Measurements from ENCODE around the gene GRB2. TPM values are rescaled to one million over a fixed set of nuclear protein-coding genes. Genes with fewer than 3 reads are reported as not detected.

GRB2 gene
- total and polyA plus RNA-seq, 4 donors: 36.6 to 106 (median 67.5) TPM

GRCh38 chr17:75428543-75429469 lies 23.3 kb upstream of the GRB2 start:
- 35 to 38% methylated on average over 17 of the region's 17 CpGs for WGBS, 2 donors
- Histone ChIP-seq H3K27ac (ENCODE audit: low read depth in 1 of 2, low read length in 2 of 2) (peak overlapping the region in 1 of 2 donors; percentile 97), H3K4me3 (ENCODE audit: low read length in 2 of 2) (no peak overlapping the region), H3K9me3 (ENCODE audit: control insufficient read depth, low read length) (no peaks in the 10 kb centered on the region), H3K36me3 (ENCODE audit: control insufficient read depth in 1 of 2, insufficient read depth in 2 of 2, low read length in 1 of 2) (no peaks in the 10 kb centered on the region), H3K4me1 (ENCODE audit: control insufficient read depth in 1 of 2, insufficient read depth in 2 of 2, low read length in 2 of 2) (peaks cover 2 to 3% of the 10 kb centered on the region in 2 donors), H3K27me3 (ENCODE audit: control insufficient read depth in 1 of 2, insufficient read depth in 2 of 2, low read length in 1 of 2) (no peaks in the 10 kb centered on the region)
- DNase-seq (no peak), ATAC-seq (ENCODE audit: low FRiP score) (peak; percentile 75)
- intact Hi-C loops (cut with DNase I): loop anchor here (5.0 to 10.0 kb wide), 3 partner anchors 46 to 318 kb away; partner anchors contain the start of gene MYO15B (in 1 of the 2)

- 61 to 79% methylated on average over 5 of the region's 5 CpGs for WGBS, 2 donors
- DNase-seq (no peak), ATAC-seq (ENCODE audit: low FRiP score) (no peak)
- H3K27ac ChIP-seq (ENCODE audit: low read depth in 1 of 2, low read length in 2 of 2): no peak overlapping the region
- no peaks in the 10 kb centered on the region for H3K4me1 ChIP-seq (ENCODE audit: control insufficient read depth in 1 of 2, insufficient read depth in 2 of 2, low read length in 2 of 2)
- H3K36me3 ChIP-seq (ENCODE audit: control insufficient read depth in 1 of 2, insufficient read depth in 2 of 2, low read length in 1 of 2): no peaks in the 10 kb centered on the region
- no peak overlapping the region for H3K4me3 ChIP-seq (ENCODE audit: low read length in 2 of 2)
- no peaks in the 10 kb centered on the region for H3K27me3 ChIP-seq (ENCODE audit: control insufficient read depth in 1 of 2, insufficient read depth in 2 of 2, low read length in 1 of 2)
- intact Hi-C loops (cut with DNase I): no loop called here
- no peaks in the 10 kb centered on the region for H3K9me3 ChIP-seq (ENCODE audit: control insufficient read depth, low read length)
Observed at GRCh38 chr17:75418531-75418930, 13.1 kb upstream of the GRB2 start.

GRCh38 chr17:75417054-75417580 lies 11.6 kb upstream of the GRB2 start:
- WGBS, 2 donors: 9 to 12% methylated on average over 9 of the region's 9 CpGs
- Histone ChIP-seq H3K27me3 (ENCODE audit: control insufficient read depth in 1 of 2, insufficient read depth in 2 of 2, low read length in 1 of 2) (no peaks in the 10 kb centered on the region), H3K9me3 (ENCODE audit: control insufficient read depth, low read length) (no peaks in the 10 kb centered on the region), H3K4me3 (ENCODE audit: low read length in 2 of 2) (no peak overlapping the region), H3K4me1 (ENCODE audit: control insufficient read depth in 1 of 2, insufficient read depth in 2 of 2, low read length in 2 of 2) (no peaks in the 10 kb centered on the region), H3K36me3 (ENCODE audit: control insufficient read depth in 1 of 2, insufficient read depth in 2 of 2, low read length in 1 of 2) (no peaks in the 10 kb centered on the region), H3K27ac (ENCODE audit: low read depth in 1 of 2, low read length in 2 of 2) (peak overlapping the region in 1 of 2 donors; percentile 24)
- intact Hi-C loops (cut with DNase I): no loop called here
- ATAC-seq (ENCODE audit: low FRiP score): no peak
- DNase-seq: no peak

- Histone ChIP-seq H3K9me3 (ENCODE audit: control insufficient read depth, low read length) (no peaks in the 10 kb centered on the region), H3K27me3 (ENCODE audit: control insufficient read depth in 1 of 2, insufficient read depth in 2 of 2, low read length in 1 of 2) (no peaks in the 10 kb centered on the region), H3K4me1 (ENCODE audit: control insufficient read depth in 1 of 2, insufficient read depth in 2 of 2, low read length in 2 of 2) (no peaks in the 10 kb centered on the region), H3K36me3 (ENCODE audit: control insufficient read depth in 1 of 2, insufficient read depth in 2 of 2, low read length in 1 of 2) (no peaks in the 10 kb centered on the region), H3K4me3 (ENCODE audit: low read length in 2 of 2) (no peak overlapping the region), H3K27ac (ENCODE audit: low read depth in 1 of 2, low read length in 2 of 2) (no peak overlapping the region)
- DNase-seq: no peak
- intact Hi-C loops (cut with DNase I): no loop called here
- WGBS, 2 donors: 87 to 90% methylated on average over 9 of the region's 9 CpGs
- ATAC-seq (ENCODE audit: low FRiP score): no peak
Observed at GRCh38 chr17:75416006-75416405, 10.5 kb upstream of the GRB2 start.

- DNase-seq (no peak), ATAC-seq (ENCODE audit: low FRiP score) (no peak)
- Histone ChIP-seq H3K9me3 (ENCODE audit: control insufficient read depth, low read length) (no peaks in the 10 kb centered on the region), H3K36me3 (ENCODE audit: control insufficient read depth in 1 of 2, insufficient read depth in 2 of 2, low read length in 1 of 2) (no peaks in the 10 kb centered on the region), H3K27me3 (ENCODE audit: control insufficient read depth in 1 of 2, insufficient read depth in 2 of 2, low read length in 1 of 2) (no peaks in the 10 kb centered on the region), H3K27ac (ENCODE audit: low read depth in 1 of 2, low read length in 2 of 2) (no peak overlapping the region), H3K4me3 (ENCODE audit: low read length in 2 of 2) (no peak overlapping the region), H3K4me1 (ENCODE audit: control insufficient read depth in 1 of 2, insufficient read depth in 2 of 2, low read length in 2 of 2) (no peaks in the 10 kb centered on the region)
- 79 to 86% methylated on average over 1 of the region's 1 CpG for WGBS, 2 donors
- intact Hi-C loops (cut with DNase I): loop anchor here in 1 of 2 donors (5.0 kb wide), 1 partner anchor 142 kb away; the partner anchor contains the start of gene MIF4GD
Observed at GRCh38 chr17:75414488-75414887, 9.0 kb upstream of the GRB2 start.

- Histone ChIP-seq H3K4me3 (ENCODE audit: low read length in 2 of 2) (peak overlapping the region in 1 of 2 donors; percentile 15), H3K27me3 (ENCODE audit: control insufficient read depth in 1 of 2, insufficient read depth in 2 of 2, low read length in 1 of 2) (no peaks in the 10 kb centered on the region), H3K4me1 (ENCODE audit: control insufficient read depth in 1 of 2, insufficient read depth in 2 of 2, low read length in 2 of 2) (no peaks in the 10 kb centered on the region), H3K27ac (ENCODE audit: low read depth in 1 of 2, low read length in 2 of 2) (no peak overlapping the region), H3K36me3 (ENCODE audit: control insufficient read depth in 1 of 2, insufficient read depth in 2 of 2, low read length in 1 of 2) (no peaks in the 10 kb centered on the region), H3K9me3 (ENCODE audit: control insufficient read depth, low read length) (no peaks in the 10 kb centered on the region)
- intact Hi-C loops (cut with DNase I): loop anchor here (2.0 to 5.0 kb wide), 2 partner anchors 90 to 140 kb away; partner anchors contain the start of gene MIF4GD (in 1 of the 2)
- WGBS, 2 donors: 1% methylated on average over 8 of the region's 8 CpGs
- ATAC-seq (ENCODE audit: low FRiP score) (peak; percentile 78), DNase-seq (peak in 1 of 2 donors; percentile 64)
Observed at GRCh38 chr17:75412455-75413317, 7.2 kb upstream of the GRB2 start.

GRCh38 chr17:75411328-75412067 lies 6.0 kb upstream of the GRB2 start:
- Histone ChIP-seq H3K27me3 (ENCODE audit: control insufficient read depth in 1 of 2, insufficient read depth in 2 of 2, low read length in 1 of 2) (no peaks in the 10 kb centered on the region), H3K36me3 (ENCODE audit: control insufficient read depth in 1 of 2, insufficient read depth in 2 of 2, low read length in 1 of 2) (no peaks in the 10 kb centered on the region), H3K9me3 (ENCODE audit: control insufficient read depth, low read length) (no peaks in the 10 kb centered on the region), H3K4me1 (ENCODE audit: control insufficient read depth in 1 of 2, insufficient read depth in 2 of 2, low read length in 2 of 2) (no peaks in the 10 kb centered on the region), H3K27ac (ENCODE audit: low read depth in 1 of 2, low read length in 2 of 2) (no peak overlapping the region), H3K4me3 (ENCODE audit: low read length in 2 of 2) (no peak overlapping the region)
- WGBS, 2 donors: 72 to 73% methylated on average over 5 of the region's 5 CpGs
- intact Hi-C loops (cut with DNase I): loop anchor here (2.0 to 5.0 kb wide), 2 partner anchors 89 to 139 kb away; partner anchors contain the start of gene MIF4GD (in 1 of the 2)
- no peak for DNase-seq
- no peak for ATAC-seq (ENCODE audit: low FRiP score)

GRCh38 chr17:75410141-75410540 lies 4.7 kb upstream of the GRB2 start:
- Histone ChIP-seq H3K27me3 (ENCODE audit: control insufficient read depth in 1 of 2, insufficient read depth in 2 of 2, low read length in 1 of 2) (no peaks in the 10 kb centered on the region), H3K4me3 (ENCODE audit: low read length in 2 of 2) (no peak overlapping the region), H3K4me1 (ENCODE audit: control insufficient read depth in 1 of 2, insufficient read depth in 2 of 2, low read length in 2 of 2) (peaks cover 0 to 3% of the 10 kb centered on the region in 2 donors), H3K27ac (ENCODE audit: low read depth in 1 of 2, low read length in 2 of 2) (no peak overlapping the region), H3K9me3 (ENCODE audit: control insufficient read depth, low read length) (no peaks in the 10 kb centered on the region), H3K36me3 (ENCODE audit: control insufficient read depth in 1 of 2, insufficient read depth in 2 of 2, low read length in 1 of 2) (no peaks in the 10 kb centered on the region)
- ATAC-seq (ENCODE audit: low FRiP score) (no peak), DNase-seq (no peak)
- intact Hi-C loops (cut with DNase I): loop anchor here in 1 of 2 donors (5.0 kb wide), 1 partner anchor 138 kb away; the partner anchor contains the start of gene MIF4GD
- 87 to 88% methylated on average over 4 of the region's 4 CpGs for WGBS, 2 donors
